Liver (tissue), 3 donors: ENCODE measurements around the gene CEP350.

Experiments
- FOXA2 ChIP-seq: IDR thresholded peaks from 2 replicates; pipeline ENCODE4 v1.6.1; 2016; ENCODE audit warnings: antibody characterized with exemption
- GABPA ChIP-seq, 2 donors: IDR thresholded peaks in 1 of 2; conservative IDR thresholded peaks in 1 of 2; 2 replicates each; pipeline ENCODE4 v1.6.1; 2016; ENCODE audit warnings: antibody characterized with exemption in 2 of 2, mild to moderate bottlenecking in 1 of 2, moderate library complexity in 1 of 2
- HNF4A ChIP-seq, 2 donors: conservative IDR thresholded peaks; 2 replicates each; pipeline ENCODE4 v1.6.1; 2016; ENCODE audit warnings: antibody characterized with exemption in 2 of 2, mild to moderate bottlenecking in 2 of 2
- JUND ChIP-seq, 2 donors: IDR thresholded peaks; 2 replicates each; pipeline ENCODE4 v1.6.1; 2016; ENCODE audit warnings: antibody characterized with exemption in 2 of 2
- NR2F2 ChIP-seq: IDR thresholded peaks from 2 replicates; pipeline ENCODE4 v1.6.1; 2016; ENCODE audit warnings: antibody characterized with exemption
- RAD21 ChIP-seq, 2 donors: IDR thresholded peaks; 2 replicates each; pipeline ENCODE4 v1.6.1; 2016; ENCODE audit warnings: antibody characterized with exemption in 2 of 2, mild to moderate bottlenecking in 2 of 2
- RXRA ChIP-seq, 2 donors: IDR thresholded peaks; 2 replicates each; pipeline ENCODE4 v1.6.1; 2017 to 2018; ENCODE audit warnings: antibody characterized with exemption in 2 of 2, mild to moderate bottlenecking in 1 of 2
- SP1 ChIP-seq: IDR thresholded peaks from 2 replicates; pipeline ENCODE4 v1.6.1; 2018; ENCODE audit warnings: antibody characterized with exemption, mild to moderate bottlenecking
- TAF1 ChIP-seq: conservative IDR thresholded peaks from 2 replicates; pipeline ENCODE4 v1.6.1; 2016; ENCODE audit warnings: antibody characterized with exemption, mild to moderate bottlenecking
- YY1 ChIP-seq: IDR thresholded peaks from 2 replicates; pipeline ENCODE4 v1.6.1; 2016; ENCODE audit warnings: antibody characterized with exemption, mild to moderate bottlenecking
- TF ChIP-seq, protein P1 (sequence below): IDR thresholded peaks from 2 replicates; pipeline ENCODE4 v1.6.1; 2016; ENCODE audit warnings: antibody characterized with exemption
- TF ChIP-seq, protein P2 (sequence below): fragments of 150-350 bp; IDR thresholded peaks from 2 replicates; pipeline ENCODE4 v1.5.1; 2017; ENCODE audit warnings: improper control_type of control experiment, low read depth, low read length; ENCODE audit not compliant: missing input control
- TF ChIP-seq, protein P3 (sequence below): IDR thresholded peaks from 2 replicates; pipeline ENCODE4 v1.6.1; 2016; ENCODE audit warnings: antibody characterized with exemption
- TF ChIP-seq, protein P4 (sequence below): IDR thresholded peaks from 2 replicates; pipeline ENCODE4 v1.6.1; 2016; ENCODE audit warnings: antibody characterized with exemption, mild to moderate bottlenecking
- donor health status: healthy.
- donor health status: healthy.

DNA sequence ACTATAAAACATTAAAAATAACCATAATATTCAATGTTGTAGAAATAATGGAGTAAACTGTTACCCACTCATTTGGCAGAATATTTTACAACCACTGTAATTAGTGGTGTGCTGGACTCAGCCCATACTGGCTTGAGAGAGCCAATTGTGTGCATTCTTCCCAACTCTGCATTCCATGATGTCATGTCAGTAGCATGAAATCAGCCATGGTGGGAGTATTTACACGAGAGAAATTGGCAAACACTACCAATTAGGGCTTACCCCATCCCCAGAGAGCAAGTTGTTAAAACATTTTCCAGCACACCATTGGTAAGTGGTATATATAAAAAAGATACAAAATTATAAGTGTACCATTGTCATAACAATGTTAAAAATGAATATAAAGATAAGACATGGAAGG, 180.9 kb downstream of the CEP350 start:
- TF ChIP-seq, protein P1, sequence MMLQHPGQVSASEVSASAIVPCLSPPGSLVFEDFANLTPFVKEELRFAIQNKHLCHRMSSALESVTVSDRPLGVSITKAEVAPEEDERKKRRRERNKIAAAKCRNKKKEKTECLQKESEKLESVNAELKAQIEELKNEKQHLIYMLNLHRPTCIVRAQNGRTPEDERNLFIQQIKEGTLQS: no peak
- TF ChIP-seq, protein P2, sequence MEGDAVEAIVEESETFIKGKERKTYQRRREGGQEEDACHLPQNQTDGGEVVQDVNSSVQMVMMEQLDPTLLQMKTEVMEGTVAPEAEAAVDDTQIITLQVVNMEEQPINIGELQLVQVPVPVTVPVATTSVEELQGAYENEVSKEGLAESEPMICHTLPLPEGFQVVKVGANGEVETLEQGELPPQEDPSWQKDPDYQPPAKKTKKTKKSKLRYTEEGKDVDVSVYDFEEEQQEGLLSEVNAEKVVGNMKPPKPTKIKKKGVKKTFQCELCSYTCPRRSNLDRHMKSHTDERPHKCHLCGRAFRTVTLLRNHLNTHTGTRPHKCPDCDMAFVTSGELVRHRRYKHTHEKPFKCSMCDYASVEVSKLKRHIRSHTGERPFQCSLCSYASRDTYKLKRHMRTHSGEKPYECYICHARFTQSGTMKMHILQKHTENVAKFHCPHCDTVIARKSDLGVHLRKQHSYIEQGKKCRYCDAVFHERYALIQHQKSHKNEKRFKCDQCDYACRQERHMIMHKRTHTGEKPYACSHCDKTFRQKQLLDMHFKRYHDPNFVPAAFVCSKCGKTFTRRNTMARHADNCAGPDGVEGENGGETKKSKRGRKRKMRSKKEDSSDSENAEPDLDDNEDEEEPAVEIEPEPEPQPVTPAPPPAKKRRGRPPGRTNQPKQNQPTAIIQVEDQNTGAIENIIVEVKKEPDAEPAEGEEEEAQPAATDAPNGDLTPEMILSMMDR: no peak
- TF ChIP-seq SP1: no peak
- TF ChIP-seq FOXA2: no peak
- no peak for TF ChIP-seq RAD21 (IDR thresholded peaks at IDR 0.05)
- TF ChIP-seq, protein P3, sequence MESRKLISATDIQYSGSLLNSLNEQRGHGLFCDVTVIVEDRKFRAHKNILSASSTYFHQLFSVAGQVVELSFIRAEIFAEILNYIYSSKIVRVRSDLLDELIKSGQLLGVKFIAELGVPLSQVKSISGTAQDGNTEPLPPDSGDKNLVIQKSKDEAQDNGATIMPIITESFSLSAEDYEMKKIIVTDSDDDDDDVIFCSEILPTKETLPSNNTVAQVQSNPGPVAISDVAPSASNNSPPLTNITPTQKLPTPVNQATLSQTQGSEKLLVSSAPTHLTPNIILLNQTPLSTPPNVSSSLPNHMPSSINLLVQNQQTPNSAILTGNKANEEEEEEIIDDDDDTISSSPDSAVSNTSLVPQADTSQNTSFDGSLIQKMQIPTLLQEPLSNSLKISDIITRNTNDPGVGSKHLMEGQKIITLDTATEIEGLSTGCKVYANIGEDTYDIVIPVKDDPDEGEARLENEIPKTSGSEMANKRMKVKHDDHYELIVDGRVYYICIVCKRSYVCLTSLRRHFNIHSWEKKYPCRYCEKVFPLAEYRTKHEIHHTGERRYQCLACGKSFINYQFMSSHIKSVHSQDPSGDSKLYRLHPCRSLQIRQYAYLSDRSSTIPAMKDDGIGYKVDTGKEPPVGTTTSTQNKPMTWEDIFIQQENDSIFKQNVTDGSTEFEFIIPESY: no peak
- TF ChIP-seq TAF1: no peak
- TF ChIP-seq RXRA (IDR thresholded peaks at IDR 0.05): no peak
- TF ChIP-seq GABPA (IDR thresholded peaks at IDR 0.05 in 1 of 2, conservative IDR thresholded peaks at IDR 0.05 in 1 of 2): no peak
- no peak for TF ChIP-seq JUND (IDR thresholded peaks at IDR 0.05)
- TF ChIP-seq YY1: no peak
- TF ChIP-seq, protein P4, sequence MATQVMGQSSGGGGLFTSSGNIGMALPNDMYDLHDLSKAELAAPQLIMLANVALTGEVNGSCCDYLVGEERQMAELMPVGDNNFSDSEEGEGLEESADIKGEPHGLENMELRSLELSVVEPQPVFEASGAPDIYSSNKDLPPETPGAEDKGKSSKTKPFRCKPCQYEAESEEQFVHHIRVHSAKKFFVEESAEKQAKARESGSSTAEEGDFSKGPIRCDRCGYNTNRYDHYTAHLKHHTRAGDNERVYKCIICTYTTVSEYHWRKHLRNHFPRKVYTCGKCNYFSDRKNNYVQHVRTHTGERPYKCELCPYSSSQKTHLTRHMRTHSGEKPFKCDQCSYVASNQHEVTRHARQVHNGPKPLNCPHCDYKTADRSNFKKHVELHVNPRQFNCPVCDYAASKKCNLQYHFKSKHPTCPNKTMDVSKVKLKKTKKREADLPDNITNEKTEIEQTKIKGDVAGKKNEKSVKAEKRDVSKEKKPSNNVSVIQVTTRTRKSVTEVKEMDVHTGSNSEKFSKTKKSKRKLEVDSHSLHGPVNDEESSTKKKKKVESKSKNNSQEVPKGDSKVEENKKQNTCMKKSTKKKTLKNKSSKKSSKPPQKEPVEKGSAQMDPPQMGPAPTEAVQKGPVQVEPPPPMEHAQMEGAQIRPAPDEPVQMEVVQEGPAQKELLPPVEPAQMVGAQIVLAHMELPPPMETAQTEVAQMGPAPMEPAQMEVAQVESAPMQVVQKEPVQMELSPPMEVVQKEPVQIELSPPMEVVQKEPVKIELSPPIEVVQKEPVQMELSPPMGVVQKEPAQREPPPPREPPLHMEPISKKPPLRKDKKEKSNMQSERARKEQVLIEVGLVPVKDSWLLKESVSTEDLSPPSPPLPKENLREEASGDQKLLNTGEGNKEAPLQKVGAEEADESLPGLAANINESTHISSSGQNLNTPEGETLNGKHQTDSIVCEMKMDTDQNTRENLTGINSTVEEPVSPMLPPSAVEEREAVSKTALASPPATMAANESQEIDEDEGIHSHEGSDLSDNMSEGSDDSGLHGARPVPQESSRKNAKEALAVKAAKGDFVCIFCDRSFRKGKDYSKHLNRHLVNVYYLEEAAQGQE: no peak
- TF ChIP-seq HNF4A (conservative IDR thresholded peaks at IDR 0.05): no peak
- TF ChIP-seq NR2F2: no peak
